SK-N-SH treated with all-trans-retinoic acid at 6 μM for 48 hours (cell line): Measurements from ENCODE around the gene PHF23.

Source experiments
- ARNTL ChIP-seq: fragments of 450-650 bp; formaldehyde crosslinking; IDR thresholded peaks from 2 replicates; pipeline ENCODE4 v1.5.0; 2020; ENCODE audit warnings: low read depth, mild to moderate bottlenecking, moderate library complexity, borderline replicate concordance
- PATZ1 ChIP-seq: fragments of 250-450 bp; sonication (Bioruptor Pico); IDR thresholded peaks from 2 replicates; pipeline ENCODE4 v1.8.0; 2020; ENCODE audit warnings: mild to moderate bottlenecking, moderate library complexity, borderline replicate concordance
- TCF4 ChIP-seq: fragments of 250-450 bp; sonication (Bioruptor Pico); IDR thresholded peaks from 2 replicates; pipeline ENCODE4 v1.8.0; 2021; ENCODE audit warnings: mild to moderate bottlenecking, moderate library complexity, borderline replicate concordance
- TOX ChIP-seq: fragments of 250-450 bp; sonication (Bioruptor Pico); IDR thresholded peaks from 2 replicates; pipeline ENCODE4 v1.8.0; 2021; ENCODE audit warnings: mild to moderate bottlenecking, moderate library complexity, borderline replicate concordance
- ZC3H10 ChIP-seq: fragments of 250-450 bp; sonication (Bioruptor Pico); IDR thresholded peaks from 2 replicates; pipeline ENCODE4 v1.5.1; 2021; ENCODE audit warnings: mild to moderate bottlenecking, moderate library complexity
- ZFP3 ChIP-seq: fragments of 250-450 bp; sonication (Bioruptor Pico); IDR thresholded peaks from 2 replicates; pipeline ENCODE4 v1.5.0; 2020; ENCODE audit warnings: mild to moderate bottlenecking, moderate library complexity
- ZFP30 ChIP-seq: fragments of 450-650 bp; formaldehyde crosslinking; IDR thresholded peaks from 2 replicates; pipeline ENCODE4 v1.5.0; 2022; ENCODE audit warnings: mild to moderate bottlenecking, moderate library complexity
- ZNF70 ChIP-seq: fragments of 450-650 bp; formaldehyde crosslinking; IDR thresholded peaks from 2 replicates; pipeline ENCODE4 v1.5.0; 2020; ENCODE audit warnings: mild to moderate bottlenecking, moderate library complexity
- ZNF8 ChIP-seq: fragments of 450-650 bp; formaldehyde crosslinking; IDR thresholded peaks from 2 replicates; pipeline ENCODE4 v1.5.0; 2020; ENCODE audit warnings: mild to moderate bottlenecking, moderate library complexity
- TF ChIP-seq, protein P1 (sequence below): fragments of 250-450 bp; sonication (Bioruptor Pico); IDR thresholded peaks from 2 replicates; pipeline ENCODE4 v1.5.1; 2021; ENCODE audit warnings: mild to moderate bottlenecking, moderate library complexity
- TF ChIP-seq, protein P2 (sequence below): fragments of 250-450 bp; sonication (Bioruptor Pico); IDR thresholded peaks from 2 replicates; pipeline ENCODE4 v1.5.1; 2020; ENCODE audit warnings: low read depth, mild to moderate bottlenecking, moderate library complexity

DNA sequence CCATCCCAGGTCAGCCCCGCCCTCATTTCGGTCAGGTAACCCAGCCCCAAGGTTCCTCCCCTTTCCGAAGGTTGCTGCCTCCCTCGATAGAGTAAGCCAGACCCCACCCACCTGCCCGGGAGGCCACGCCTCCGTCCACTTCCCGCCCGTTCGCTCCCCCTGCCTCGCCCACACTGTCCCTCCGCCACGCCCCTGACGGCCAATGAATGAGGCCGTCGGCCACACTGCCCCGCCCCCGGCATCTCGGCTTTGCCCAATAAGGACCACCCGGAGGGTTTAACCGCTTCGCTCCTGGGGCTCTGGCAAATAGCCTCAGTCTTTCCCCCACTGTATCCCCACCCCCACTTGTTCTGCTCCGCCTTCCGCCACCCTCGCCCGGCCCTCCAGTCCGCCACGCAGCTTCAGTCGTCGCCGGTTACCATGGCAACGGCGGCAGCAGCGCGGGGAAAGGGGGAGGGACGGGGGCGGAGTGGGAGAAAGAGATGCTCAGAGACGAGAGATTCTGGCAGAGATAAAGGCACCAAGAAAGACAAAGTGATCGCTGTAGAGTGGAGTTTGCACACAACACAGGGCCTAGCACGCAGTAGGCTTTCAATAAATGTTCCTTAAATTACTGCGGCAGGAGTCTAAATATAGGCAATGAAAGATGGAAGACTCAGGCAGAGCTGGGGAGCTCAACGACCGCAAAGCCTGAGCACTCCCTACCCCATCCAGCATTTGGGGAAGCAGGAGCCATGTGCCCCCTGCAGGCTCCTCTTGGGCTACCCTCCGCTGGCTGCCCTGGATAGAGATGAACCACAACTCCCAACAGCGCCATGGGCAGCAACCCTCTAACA lies 24.7 kb downstream of the PHF23 start:
- TF ChIP-seq ARNTL (CRISPR knock-in tag) (no peak), ZFP30 (CRISPR knock-in tag) (no peak), PATZ1 (CRISPR knock-in tag) (no peak), ZNF8 (CRISPR knock-in tag) (no peak), ZFP3 (CRISPR knock-in tag) (no peak), ZC3H10 (CRISPR knock-in tag) (no peak), TCF4 (CRISPR knock-in tag) (no peak), TOX (no peak), ZNF70 (CRISPR knock-in tag) (no peak)
- TF ChIP-seq, protein P1, sequence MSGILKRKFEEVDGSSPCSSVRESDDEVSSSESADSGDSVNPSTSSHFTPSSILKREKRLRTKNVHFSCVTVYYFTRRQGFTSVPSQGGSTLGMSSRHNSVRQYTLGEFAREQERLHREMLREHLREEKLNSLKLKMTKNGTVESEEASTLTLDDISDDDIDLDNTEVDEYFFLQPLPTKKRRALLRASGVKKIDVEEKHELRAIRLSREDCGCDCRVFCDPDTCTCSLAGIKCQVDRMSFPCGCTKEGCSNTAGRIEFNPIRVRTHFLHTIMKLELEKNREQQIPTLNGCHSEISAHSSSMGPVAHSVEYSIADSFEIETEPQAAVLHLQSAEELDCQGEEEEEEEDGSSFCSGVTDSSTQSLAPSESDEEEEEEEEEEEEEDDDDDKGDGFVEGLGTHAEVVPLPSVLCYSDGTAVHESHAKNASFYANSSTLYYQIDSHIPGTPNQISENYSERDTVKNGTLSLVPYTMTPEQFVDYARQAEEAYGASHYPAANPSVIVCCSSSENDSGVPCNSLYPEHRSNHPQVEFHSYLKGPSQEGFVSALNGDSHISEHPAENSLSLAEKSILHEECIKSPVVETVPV (CRISPR knock-in tag) = no peak
- TF ChIP-seq, protein P2, sequence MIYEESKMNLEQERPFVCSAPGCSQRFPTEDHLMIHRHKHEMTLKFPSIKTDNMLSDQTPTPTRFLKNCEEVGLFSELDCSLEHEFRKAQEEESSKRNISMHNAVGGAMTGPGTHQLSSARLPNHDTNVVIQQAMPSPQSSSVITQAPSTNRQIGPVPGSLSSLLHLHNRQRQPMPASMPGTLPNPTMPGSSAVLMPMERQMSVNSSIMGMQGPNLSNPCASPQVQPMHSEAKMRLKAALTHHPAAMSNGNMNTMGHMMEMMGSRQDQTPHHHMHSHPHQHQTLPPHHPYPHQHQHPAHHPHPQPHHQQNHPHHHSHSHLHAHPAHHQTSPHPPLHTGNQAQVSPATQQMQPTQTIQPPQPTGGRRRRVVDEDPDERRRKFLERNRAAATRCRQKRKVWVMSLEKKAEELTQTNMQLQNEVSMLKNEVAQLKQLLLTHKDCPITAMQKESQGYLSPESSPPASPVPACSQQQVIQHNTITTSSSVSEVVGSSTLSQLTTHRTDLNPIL = no peak
